ENCODE data around the gene TMC4.

TMC4 gene

GRCh38 chr19:54133957-54134590 is 38.9 kb downstream of the TMC4 start:
- H3K9me3 ChIP-seq (replicated peaks; ENCODE audit: low read length): no peaks in the 10 kb centered on the region
- H3K4me2 ChIP-seq (ENCODE audit: low read length): no peak overlapping the region
- H3K36me3 ChIP-seq (ENCODE audit: insufficient read depth, low read length): peaks cover 16% of the 10 kb centered on the region
- no peaks in the 10 kb centered on the region for H3K27me3 ChIP-seq (ENCODE audit: control insufficient read depth, insufficient read depth, low read length)
- H3K4me3 ChIP-seq (ENCODE audit: low read length): no peak overlapping the region
- peaks cover 18% of the 10 kb centered on the region for H3K4me1 ChIP-seq (ENCODE audit: control insufficient read depth, insufficient read depth, low read length)
- no peak overlapping the region for H3K9ac ChIP-seq (ENCODE audit: low read depth, low read length)

GRCh38 chr19:54133312-54133956 is 39.5 kb downstream of the TMC4 start:
- Histone ChIP-seq H3K4me3 (ENCODE audit: low read length) (no peak overlapping the region), H3K4me1 (ENCODE audit: control insufficient read depth, insufficient read depth, low read length) (peaks cover 12% of the 10 kb centered on the region), H3K4me2 (ENCODE audit: low read length) (no peak overlapping the region), H3K9ac (ENCODE audit: low read depth, low read length) (no peak overlapping the region), H3K36me3 (ENCODE audit: insufficient read depth, low read length) (peaks cover 18% of the 10 kb centered on the region), H3K27me3 (ENCODE audit: control insufficient read depth, insufficient read depth, low read length) (no peaks in the 10 kb centered on the region), H3K9me3 (replicated peaks; ENCODE audit: low read length) (no peaks in the 10 kb centered on the region)

- peaks cover 42% of the 10 kb centered on the region for H3K36me3 ChIP-seq (ENCODE audit: insufficient read depth, low read length)
Observed at GRCh38 chr19:54129617-54129996, 43.4 kb downstream of the TMC4 start.

GRCh38 chr19:54128796-54129616 is 44.0 kb downstream of the TMC4 start:
- Histone ChIP-seq H3K9ac (ENCODE audit: low read depth, low read length) (no peak overlapping the region), H3K4me1 (ENCODE audit: control insufficient read depth, insufficient read depth, low read length) (no peaks in the 10 kb centered on the region), H3K9me3 (replicated peaks; ENCODE audit: low read length) (no peaks in the 10 kb centered on the region), H3K4me3 (ENCODE audit: low read length) (no peak overlapping the region), H3K4me2 (ENCODE audit: low read length) (no peak overlapping the region), H3K36me3 (ENCODE audit: insufficient read depth, low read length) (peaks cover 48% of the 10 kb centered on the region), H3K27me3 (ENCODE audit: control insufficient read depth, insufficient read depth, low read length) (no peaks in the 10 kb centered on the region)

More at GRCh38 chr19:54129617-54129996, 43.4 kb downstream of the TMC4 start:
- no peaks in the 10 kb centered on the region for H3K9me3 ChIP-seq (replicated peaks; ENCODE audit: low read length)
- H3K9ac ChIP-seq (ENCODE audit: low read depth, low read length): no peak overlapping the region
- H3K4me1 ChIP-seq (ENCODE audit: control insufficient read depth, insufficient read depth, low read length): no peaks in the 10 kb centered on the region
- no peak overlapping the region for H3K4me2 ChIP-seq (ENCODE audit: low read length)
- no peak overlapping the region for H3K4me3 ChIP-seq (ENCODE audit: low read length)
- H3K27me3 ChIP-seq (ENCODE audit: control insufficient read depth, insufficient read depth, low read length): no peaks in the 10 kb centered on the region

DNA sequence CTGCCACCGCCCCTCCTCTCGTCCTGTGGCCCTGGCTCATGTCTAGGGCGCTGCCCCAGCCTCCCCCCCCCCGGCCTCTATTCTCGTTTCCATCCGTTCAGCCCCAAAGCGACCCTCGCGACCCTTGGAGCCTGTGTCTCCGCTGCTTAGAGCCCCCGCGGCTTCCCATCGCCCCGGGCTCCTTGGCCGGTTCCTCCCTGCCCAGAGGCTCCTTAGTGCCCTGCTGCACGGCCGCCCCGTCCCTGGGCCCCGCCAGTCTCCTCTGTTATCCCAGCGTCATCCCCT is 44.6 kb downstream of the TMC4 start:
- Histone ChIP-seq H3K9me3 (replicated peaks; ENCODE audit: low read length) (no peaks in the 10 kb centered on the region), H3K4me3 (ENCODE audit: low read length) (no peak overlapping the region), H3K4me2 (ENCODE audit: low read length) (no peak overlapping the region), H3K4me1 (ENCODE audit: control insufficient read depth, insufficient read depth, low read length) (no peaks in the 10 kb centered on the region), H3K36me3 (ENCODE audit: insufficient read depth, low read length) (peaks cover 54% of the 10 kb centered on the region), H3K9ac (ENCODE audit: low read depth, low read length) (no peak overlapping the region), H3K27me3 (ENCODE audit: control insufficient read depth, insufficient read depth, low read length) (no peaks in the 10 kb centered on the region)

DNA sequence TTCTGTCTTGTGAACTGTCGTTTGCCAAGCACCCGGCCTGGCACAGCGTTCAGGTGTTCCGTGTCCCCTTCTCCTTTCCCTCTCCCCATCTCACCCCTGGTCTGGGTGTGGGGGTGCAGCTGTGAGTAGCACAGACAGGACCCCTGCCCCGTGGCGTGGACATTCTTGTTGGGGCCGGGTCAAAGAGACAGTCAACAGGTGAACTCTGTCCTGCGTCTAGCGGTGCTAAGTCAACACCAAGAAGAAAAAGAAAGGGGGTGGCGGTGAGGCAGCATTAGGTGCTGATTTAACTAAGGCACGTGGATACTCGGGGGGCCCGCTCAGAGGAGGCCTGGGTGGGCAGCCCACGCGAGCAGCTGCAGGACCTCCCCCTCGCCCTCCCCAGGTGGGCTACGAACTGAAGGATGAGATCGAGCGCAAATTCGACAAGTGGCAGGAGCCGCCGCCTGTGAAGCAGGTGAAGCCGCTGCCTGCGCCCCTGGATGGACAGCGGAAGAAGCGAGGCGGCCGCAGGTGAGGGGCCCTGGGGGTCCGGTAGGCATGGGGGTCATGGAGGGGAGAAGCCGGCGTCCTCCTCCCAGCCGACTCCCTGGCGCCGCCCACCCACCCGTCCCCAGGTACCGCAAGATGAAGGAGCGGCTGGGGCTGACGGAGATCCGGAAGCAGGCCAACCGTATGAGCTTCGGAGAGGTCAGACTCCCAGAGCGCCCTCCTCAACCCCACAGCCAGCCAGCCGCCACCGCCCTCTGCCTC is 45.1 kb downstream of the TMC4 start:
- no peak overlapping the region for H3K4me3 ChIP-seq (ENCODE audit: low read length)

DNA sequence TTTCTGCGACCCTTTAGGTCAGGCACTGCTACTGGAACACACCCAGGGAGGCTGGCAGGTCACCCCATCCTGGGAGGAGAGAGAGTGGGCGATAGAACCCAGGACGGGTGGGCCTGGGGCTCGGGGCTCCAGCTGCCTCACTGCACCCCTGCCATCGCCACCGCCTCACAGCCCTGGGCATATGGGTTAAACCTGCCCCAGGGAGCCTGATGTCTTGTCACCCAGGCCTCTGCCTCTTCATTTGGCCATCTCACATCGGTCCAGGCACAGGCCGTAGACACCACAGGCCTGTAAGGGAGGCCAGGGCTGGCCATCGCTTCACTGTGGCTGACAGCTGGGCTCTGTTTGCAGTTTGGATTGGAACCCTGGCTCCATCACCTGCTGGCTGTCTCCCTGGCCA is 47.2 kb downstream of the TMC4 start:
- peaks cover 58% of the 10 kb centered on the region for H3K36me3 ChIP-seq (ENCODE audit: insufficient read depth, low read length)
- no peak overlapping the region for H3K4me2 ChIP-seq (ENCODE audit: low read length)
- H3K27me3 ChIP-seq (ENCODE audit: control insufficient read depth, insufficient read depth, low read length): no peaks in the 10 kb centered on the region
- H3K4me1 ChIP-seq (ENCODE audit: control insufficient read depth, insufficient read depth, low read length): no peaks in the 10 kb centered on the region
- H3K9ac ChIP-seq (ENCODE audit: low read depth, low read length): no peak overlapping the region
- no peaks in the 10 kb centered on the region for H3K9me3 ChIP-seq (replicated peaks; ENCODE audit: low read length)
- H3K4me3 ChIP-seq (ENCODE audit: low read length): no peak overlapping the region

More for the DNA sequence above, 45.1 kb downstream of the TMC4 start:
- Histone ChIP-seq H3K4me1 (ENCODE audit: control insufficient read depth, insufficient read depth, low read length) (no peaks in the 10 kb centered on the region), H3K9ac (ENCODE audit: low read depth, low read length) (no peak overlapping the region), H3K9me3 (replicated peaks; ENCODE audit: low read length) (no peaks in the 10 kb centered on the region), H3K27me3 (ENCODE audit: control insufficient read depth, insufficient read depth, low read length) (no peaks in the 10 kb centered on the region), H3K4me2 (ENCODE audit: low read length) (no peak overlapping the region), H3K36me3 (ENCODE audit: insufficient read depth, low read length) (peaks cover 56% of the 10 kb centered on the region)

DNA sequence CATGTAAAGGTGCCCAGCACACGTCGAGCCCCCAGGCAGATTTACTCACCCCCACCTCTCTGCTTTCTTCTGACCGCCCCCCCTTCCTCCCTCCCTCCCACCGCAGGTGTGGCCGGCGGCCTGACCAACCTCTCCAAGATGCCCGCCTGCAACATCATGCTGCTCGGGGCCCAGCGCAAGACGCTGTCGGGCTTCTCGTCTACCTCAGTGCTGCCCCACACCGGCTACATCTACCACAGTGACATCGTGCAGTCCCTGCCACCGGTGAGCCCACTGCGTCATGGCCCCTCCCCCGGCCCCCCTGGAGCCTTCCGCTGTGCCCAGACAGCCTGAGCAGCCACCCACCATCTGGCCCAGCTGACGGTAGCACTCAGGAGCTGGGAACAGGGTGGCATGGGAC is 48.6 kb downstream of the TMC4 start:
- Histone ChIP-seq H3K27me3 (ENCODE audit: control insufficient read depth, insufficient read depth, low read length) (no peaks in the 10 kb centered on the region), H3K4me1 (ENCODE audit: control insufficient read depth, insufficient read depth, low read length) (no peaks in the 10 kb centered on the region), H3K36me3 (ENCODE audit: insufficient read depth, low read length) (peaks cover 61% of the 10 kb centered on the region), H3K4me2 (ENCODE audit: low read length) (no peak overlapping the region), H3K9ac (ENCODE audit: low read depth, low read length) (no peak overlapping the region), H3K4me3 (ENCODE audit: low read length) (no peak overlapping the region), H3K9me3 (replicated peaks; ENCODE audit: low read length) (no peaks in the 10 kb centered on the region)

- Histone ChIP-seq H3K4me1 (ENCODE audit: control insufficient read depth, insufficient read depth, low read length) (no peaks in the 10 kb centered on the region), H3K27me3 (ENCODE audit: control insufficient read depth, insufficient read depth, low read length) (no peaks in the 10 kb centered on the region), H3K9me3 (replicated peaks; ENCODE audit: low read length) (no peaks in the 10 kb centered on the region), H3K4me3 (ENCODE audit: low read length) (no peak overlapping the region), H3K4me2 (ENCODE audit: low read length) (no peak overlapping the region), H3K36me3 (ENCODE audit: insufficient read depth, low read length) (peaks cover 57% of the 10 kb centered on the region), H3K9ac (ENCODE audit: low read depth, low read length) (no peak overlapping the region)
Observed at GRCh38 chr19:54123682-54124081, 49.3 kb downstream of the TMC4 start.

- Histone ChIP-seq H3K9ac (ENCODE audit: low read depth, low read length) (no peak overlapping the region), H3K4me3 (ENCODE audit: low read length) (no peak overlapping the region), H3K4me1 (ENCODE audit: control insufficient read depth, insufficient read depth, low read length) (peaks cover 6% of the 10 kb centered on the region), H3K27me3 (ENCODE audit: control insufficient read depth, insufficient read depth, low read length) (no peaks in the 10 kb centered on the region), H3K9me3 (replicated peaks; ENCODE audit: low read length) (no peaks in the 10 kb centered on the region), H3K4me2 (ENCODE audit: low read length) (no peak overlapping the region), H3K36me3 (ENCODE audit: insufficient read depth, low read length) (peaks cover 50% of the 10 kb centered on the region)
Observed at GRCh38 chr19:54121259-54121658, 51.7 kb downstream of the TMC4 start.

Data from skeletal muscle satellite cell (primary cell).